ENCODE data around the gene ANTXR1. TPM values are rescaled to one million over a fixed set of nuclear protein-coding genes. Genes with fewer than 3 reads are reported as not detected.

ANTXR1 gene
- total RNA-seq, 1 donor from 2014 or later = 35.5 TPM

GRCh38 chr2:69083235-69083748 lies 70.3 kb downstream of the ANTXR1 start:
- TF ChIP-seq CTCF (IDR thresholded peaks at IDR 0.05; ENCODE audit: insufficient read depth, low read length, poor library complexity, severe bottlenecking) = no peak
- Histone ChIP-seq H3K27me3 (ENCODE audit: control insufficient read depth, insufficient read depth, low read length) (no peaks in the 10 kb centered on the region), H3K36me3 (ENCODE audit: control insufficient read depth, insufficient read depth, low read length) (no peaks in the 10 kb centered on the region), H3K4me3 (ENCODE audit: low read depth, low read length) (no peak overlapping the region)
- no peak for DNase-seq (ENCODE audit: low read depth)

- no peak for TF ChIP-seq CTCF (IDR thresholded peaks at IDR 0.05; ENCODE audit: insufficient read depth, low read length, poor library complexity, severe bottlenecking)
- DNase-seq (ENCODE audit: low read depth) = no peak
- no peaks in the 10 kb centered on the region for H3K36me3 ChIP-seq (ENCODE audit: control insufficient read depth, insufficient read depth, low read length)
- no peaks in the 10 kb centered on the region for H3K27me3 ChIP-seq (ENCODE audit: control insufficient read depth, insufficient read depth, low read length)
- no peak overlapping the region for H3K4me3 ChIP-seq (ENCODE audit: low read depth, low read length)
Measured at GRCh38 chr2:69084492-69084891, 71.5 kb downstream of the ANTXR1 start.

- Histone ChIP-seq H3K27me3 (ENCODE audit: control insufficient read depth, insufficient read depth, low read length) (no peaks in the 10 kb centered on the region), H3K36me3 (ENCODE audit: control insufficient read depth, insufficient read depth, low read length) (no peaks in the 10 kb centered on the region), H3K4me3 (ENCODE audit: low read depth, low read length) (no peak overlapping the region)
- DNase-seq (ENCODE audit: low read depth) = no peak
- no peak for TF ChIP-seq CTCF (IDR thresholded peaks at IDR 0.05; ENCODE audit: insufficient read depth, low read length, poor library complexity, severe bottlenecking)
Measured at GRCh38 chr2:69086466-69086865, 73.5 kb downstream of the ANTXR1 start.

- TF ChIP-seq CTCF (IDR thresholded peaks at IDR 0.05; ENCODE audit: insufficient read depth, low read length, poor library complexity, severe bottlenecking) = no peak
- Histone ChIP-seq H3K36me3 (ENCODE audit: control insufficient read depth, insufficient read depth, low read length) (no peaks in the 10 kb centered on the region), H3K4me3 (ENCODE audit: low read depth, low read length) (no peak overlapping the region), H3K27me3 (ENCODE audit: control insufficient read depth, insufficient read depth, low read length) (no peaks in the 10 kb centered on the region)
- DNase-seq (ENCODE audit: low read depth) = no peak
Measured at GRCh38 chr2:69087211-69087911, 74.4 kb downstream of the ANTXR1 start.

- H3K27me3 ChIP-seq (ENCODE audit: control insufficient read depth, insufficient read depth, low read length) = no peaks in the 10 kb centered on the region
- H3K4me3 ChIP-seq (ENCODE audit: low read depth, low read length) = no peak overlapping the region
- no peak for DNase-seq (ENCODE audit: low read depth)
- no peak for TF ChIP-seq CTCF (IDR thresholded peaks at IDR 0.05; ENCODE audit: insufficient read depth, low read length, poor library complexity, severe bottlenecking)
- no peaks in the 10 kb centered on the region for H3K36me3 ChIP-seq (ENCODE audit: control insufficient read depth, insufficient read depth, low read length)
Measured at GRCh38 chr2:69087912-69088240, 74.9 kb downstream of the ANTXR1 start.

GRCh38 chr2:69088466-69088865 lies 75.5 kb downstream of the ANTXR1 start:
- TF ChIP-seq CTCF (IDR thresholded peaks at IDR 0.05; ENCODE audit: insufficient read depth, low read length, poor library complexity, severe bottlenecking) = no peak
- no peak for DNase-seq (ENCODE audit: low read depth)
- no peaks in the 10 kb centered on the region for H3K27me3 ChIP-seq (ENCODE audit: control insufficient read depth, insufficient read depth, low read length)
- H3K36me3 ChIP-seq (ENCODE audit: control insufficient read depth, insufficient read depth, low read length) = no peaks in the 10 kb centered on the region
- no peak overlapping the region for H3K4me3 ChIP-seq (ENCODE audit: low read depth, low read length)

All from kidney epithelial cell (primary cell).